DND-41 (cell line): ENCODE measurements around the gene DCDC1.

ENCODE experiments used
- ATAC-seq: fragments of 200-7000 bp; cut with Tn5 transposase; 3 replicates; pipeline ENCODE4 v1.9.1; 2021; ENCODE audit warnings: low read depth; ENCODE audit not compliant: insufficient read depth
- DNase-seq: peaks from one replicate; pipeline ENCODE4 v3.0.0-alpha.2; 2020
- H2AFZ ChIP-seq: 2 replicates; pipeline ENCODE4 v1.6.0; 2012; ENCODE audit warnings: low read depth, low read length
- H3K27ac ChIP-seq: 2 replicates; pipeline ENCODE4 v1.5.1; 2012; ENCODE audit warnings: low read length, inconsistent platforms
- H3K27me3 ChIP-seq: fragments of 200-600 bp; sonication (generic); 2 replicates; pipeline ENCODE4 v1.6.0; 2012; ENCODE audit warnings: low read length, mild to moderate bottlenecking, inconsistent platforms; ENCODE audit not compliant: insufficient read depth, poor library complexity
- H3K36me3 ChIP-seq: 2 replicates; pipeline ENCODE4 v1.5.1; 2012; ENCODE audit warnings: low read length, inconsistent platforms; ENCODE audit not compliant: insufficient read depth
- H3K4me1 ChIP-seq: 2 replicates; pipeline ENCODE4 v1.5.1; 2012; ENCODE audit warnings: mild to moderate bottlenecking, low read length; ENCODE audit not compliant: insufficient read depth
- H3K4me2 ChIP-seq: 2 replicates; pipeline ENCODE4 v1.6.0; 2012; ENCODE audit warnings: mild to moderate bottlenecking, moderate library complexity, low read length, inconsistent platforms; ENCODE audit not compliant: insufficient read depth
- H3K4me3 ChIP-seq, 2 experiments: fragments of 200-600 bp in 1 of 2; shearing (Covaris generic) in 1 of 2; 2 replicates each; pipeline ENCODE4 v1.5.1; 2012 to 2016; ENCODE audit warnings: inconsistent platforms in 2 of 2, low read length in 2 of 2, mild to moderate bottlenecking in 2 of 2, low read depth in 1 of 2, moderate library complexity in 1 of 2
- H3K79me2 ChIP-seq: 2 replicates; pipeline ENCODE4 v1.6.0; 2012; ENCODE audit warnings: low read length, inconsistent platforms; ENCODE audit not compliant: insufficient read depth
- H3K9ac ChIP-seq: 2 replicates; pipeline ENCODE4 v1.6.0; 2012; ENCODE audit warnings: low read depth, mild to moderate bottlenecking, inconsistent platforms, low read length, moderate library complexity
- H3K9me3 ChIP-seq: 2 replicates; pipeline ENCODE4 v1.5.1; 2012; ENCODE audit warnings: low read length, moderate library complexity, mild to moderate bottlenecking, inconsistent platforms; ENCODE audit not compliant: insufficient read depth, severe bottlenecking
- H4K20me1 ChIP-seq: 2 replicates; pipeline ENCODE4 v1.6.0; 2012; ENCODE audit warnings: low read length; ENCODE audit not compliant: insufficient read depth
- EZH2 ChIP-seq: IDR thresholded peaks from 3 replicates; pipeline ENCODE4 v1.6.1; 2012; ENCODE audit warnings: borderline replicate concordance, low read depth, mild to moderate bottlenecking, moderate library complexity, low read length, inconsistent platforms; ENCODE audit not compliant: severe bottlenecking
- TF ChIP-seq, protein P1 (sequence below): IDR thresholded peaks from 2 replicates; pipeline ENCODE4 v1.5.1; 2012; ENCODE audit warnings: borderline replicate concordance, low read length, moderate library complexity, mild to moderate bottlenecking; ENCODE audit not compliant: poor library complexity, severe bottlenecking; ENCODE audit errors: extremely low read depth

The DCDC1 gene

DNA sequence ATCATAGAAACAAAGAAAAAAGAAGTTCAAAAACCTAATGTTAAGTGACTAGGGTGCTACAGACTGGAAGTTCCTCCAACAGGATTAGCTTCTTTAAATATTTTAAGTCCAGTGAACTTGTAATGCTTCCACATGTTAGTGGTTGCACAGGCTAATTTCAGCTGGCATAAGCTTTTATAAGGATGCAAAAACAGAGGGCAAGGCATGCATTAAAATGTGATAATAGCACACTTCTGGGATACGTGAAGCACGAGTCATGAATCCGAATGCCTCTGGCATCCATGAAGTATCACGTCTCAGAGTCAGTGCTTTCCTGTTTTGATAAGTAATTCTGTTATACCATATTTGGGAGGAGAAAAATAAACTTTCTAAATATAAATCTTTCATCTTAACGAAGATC lies 106.8 kb downstream of the DCDC1 start:
- no peak for DNase-seq
- no peaks in the 10 kb centered on the region for H3K9me3 ChIP-seq
- H3K79me2 ChIP-seq, result no peaks in the 10 kb centered on the region
- no peak overlapping the region for H3K27ac ChIP-seq
- H4K20me1 ChIP-seq, result no peaks in the 10 kb centered on the region
- H3K36me3 ChIP-seq, result no peaks in the 10 kb centered on the region
- TF ChIP-seq, protein P1, sequence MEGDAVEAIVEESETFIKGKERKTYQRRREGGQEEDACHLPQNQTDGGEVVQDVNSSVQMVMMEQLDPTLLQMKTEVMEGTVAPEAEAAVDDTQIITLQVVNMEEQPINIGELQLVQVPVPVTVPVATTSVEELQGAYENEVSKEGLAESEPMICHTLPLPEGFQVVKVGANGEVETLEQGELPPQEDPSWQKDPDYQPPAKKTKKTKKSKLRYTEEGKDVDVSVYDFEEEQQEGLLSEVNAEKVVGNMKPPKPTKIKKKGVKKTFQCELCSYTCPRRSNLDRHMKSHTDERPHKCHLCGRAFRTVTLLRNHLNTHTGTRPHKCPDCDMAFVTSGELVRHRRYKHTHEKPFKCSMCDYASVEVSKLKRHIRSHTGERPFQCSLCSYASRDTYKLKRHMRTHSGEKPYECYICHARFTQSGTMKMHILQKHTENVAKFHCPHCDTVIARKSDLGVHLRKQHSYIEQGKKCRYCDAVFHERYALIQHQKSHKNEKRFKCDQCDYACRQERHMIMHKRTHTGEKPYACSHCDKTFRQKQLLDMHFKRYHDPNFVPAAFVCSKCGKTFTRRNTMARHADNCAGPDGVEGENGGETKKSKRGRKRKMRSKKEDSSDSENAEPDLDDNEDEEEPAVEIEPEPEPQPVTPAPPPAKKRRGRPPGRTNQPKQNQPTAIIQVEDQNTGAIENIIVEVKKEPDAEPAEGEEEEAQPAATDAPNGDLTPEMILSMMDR, result no peak
- TF ChIP-seq EZH2, result no peak
- H2AFZ ChIP-seq, result no peak overlapping the region
- H3K4me3 ChIP-seq, result no peak overlapping the region
- H3K4me2 ChIP-seq, result no peak overlapping the region
- H3K27me3 ChIP-seq, result no peaks in the 10 kb centered on the region
- H3K4me1 ChIP-seq, result no peaks in the 10 kb centered on the region
- ATAC-seq, result no peak
- H3K9ac ChIP-seq, result no peak overlapping the region

- no peak for DNase-seq
- no peak overlapping the region for H3K27ac ChIP-seq
- H3K4me2 ChIP-seq, result no peak overlapping the region
- no peak overlapping the region for H2AFZ ChIP-seq
- no peaks in the 10 kb centered on the region for H3K79me2 ChIP-seq
- H3K27me3 ChIP-seq, result peaks cover 2% of the 10 kb centered on the region
- H3K4me1 ChIP-seq, result no peaks in the 10 kb centered on the region
- H3K9me3 ChIP-seq, result no peaks in the 10 kb centered on the region
- H4K20me1 ChIP-seq, result no peaks in the 10 kb centered on the region
- H3K9ac ChIP-seq, result no peak overlapping the region
- H3K36me3 ChIP-seq, result no peaks in the 10 kb centered on the region
- no peak overlapping the region for H3K4me3 ChIP-seq
- no peak for TF ChIP-seq EZH2
- TF ChIP-seq, protein P1, result no peak
- no peak for ATAC-seq
These were observed 109.7 kb downstream of the DCDC1 start for GRCh38 chr11:31259797-31260196.

- ATAC-seq, result no peak
- no peak for DNase-seq
These were observed 115.1 kb downstream of the DCDC1 start for GRCh38 chr11:31254415-31254814.

More at GRCh38 chr11:31254415-31254814, 115.1 kb downstream of the DCDC1 start:
- H3K27ac ChIP-seq, result no peak overlapping the region
- no peaks in the 10 kb centered on the region for H3K9me3 ChIP-seq
- no peak overlapping the region for H3K4me2 ChIP-seq
- H3K4me3 ChIP-seq, result no peak overlapping the region
- H2AFZ ChIP-seq, result no peak overlapping the region
- TF ChIP-seq, protein P1, result no peak
- TF ChIP-seq EZH2, result no peak
- peaks cover 4% of the 10 kb centered on the region for H3K27me3 ChIP-seq
- H3K9ac ChIP-seq, result no peak overlapping the region
- no peaks in the 10 kb centered on the region for H3K79me2 ChIP-seq
- no peaks in the 10 kb centered on the region for H3K36me3 ChIP-seq
- no peaks in the 10 kb centered on the region for H3K4me1 ChIP-seq
- H4K20me1 ChIP-seq, result no peaks in the 10 kb centered on the region
